ENCODE results near the gene RTP5.

Gene RTP5

DNA sequence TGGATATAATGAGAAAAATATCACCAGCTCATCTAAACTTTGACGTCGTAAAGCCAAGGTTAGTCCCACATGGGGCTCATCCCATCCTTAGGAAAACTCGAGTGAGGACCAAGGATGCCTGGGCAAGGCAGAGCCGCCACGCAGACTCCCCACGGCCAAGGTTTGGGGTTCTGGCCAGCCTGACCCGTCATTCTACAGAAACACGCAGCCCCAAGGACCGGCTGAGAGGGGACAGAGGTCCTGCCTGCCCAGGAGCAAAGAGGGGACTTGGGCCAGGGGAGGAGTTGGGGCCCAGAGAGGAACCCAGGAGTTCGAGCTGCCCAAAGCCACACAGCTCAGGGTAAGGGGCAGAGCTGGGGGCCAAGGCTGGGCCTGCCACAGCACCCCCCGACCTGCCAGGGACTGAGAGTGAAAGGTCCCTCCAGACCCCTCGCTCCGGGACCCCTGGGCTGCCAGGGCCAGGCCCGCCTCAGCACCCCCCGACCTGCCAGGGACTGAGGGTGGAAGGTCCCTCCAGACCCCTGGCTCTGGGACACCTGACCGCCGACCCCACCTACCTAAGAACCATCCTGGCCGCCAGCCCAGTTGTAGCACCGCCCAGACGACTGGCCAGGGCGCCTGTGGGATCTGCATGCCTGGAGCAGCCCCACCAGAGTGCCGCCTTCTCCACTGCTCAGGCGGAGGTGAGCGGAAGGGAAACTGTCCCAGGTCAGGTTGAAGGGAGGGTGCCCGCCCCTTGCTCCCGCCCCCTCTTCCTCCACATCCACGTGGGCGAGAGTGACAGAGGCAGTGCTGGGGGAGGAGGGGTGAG lies 11.1 kb upstream of the RTP5 start, which contains the start of gene PDCD1:
Gene PDCD1 (minus strand): TSS at position 689 of the 811 bp plus-strand sequence. CDS start 56 bp downstream, at position 633.
- peak; percentile 72 for DNase-seq

DNA sequence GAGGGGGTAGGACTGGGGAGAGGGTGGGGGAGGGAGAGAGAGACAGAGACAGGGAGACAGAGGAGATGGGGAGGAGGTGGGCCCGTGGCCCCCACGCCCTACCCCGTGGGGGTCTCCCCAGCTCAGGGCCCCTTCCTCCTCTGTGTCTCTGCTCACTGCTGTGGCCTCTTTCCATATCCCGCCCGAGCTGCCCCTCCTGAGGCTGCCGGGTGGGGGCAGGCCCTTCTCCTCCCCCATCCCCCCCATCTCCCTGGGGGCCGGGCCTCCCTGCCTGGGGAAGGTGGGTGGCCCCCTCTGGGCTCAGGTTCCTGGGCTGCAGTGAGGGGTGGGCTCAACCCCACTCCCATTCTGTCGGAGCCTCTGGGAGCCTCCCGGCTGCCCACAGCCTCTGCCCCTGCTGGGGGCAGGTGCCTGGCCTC lies 10.5 kb upstream of the RTP5 start:
- no peak for DNase-seq

DNA sequence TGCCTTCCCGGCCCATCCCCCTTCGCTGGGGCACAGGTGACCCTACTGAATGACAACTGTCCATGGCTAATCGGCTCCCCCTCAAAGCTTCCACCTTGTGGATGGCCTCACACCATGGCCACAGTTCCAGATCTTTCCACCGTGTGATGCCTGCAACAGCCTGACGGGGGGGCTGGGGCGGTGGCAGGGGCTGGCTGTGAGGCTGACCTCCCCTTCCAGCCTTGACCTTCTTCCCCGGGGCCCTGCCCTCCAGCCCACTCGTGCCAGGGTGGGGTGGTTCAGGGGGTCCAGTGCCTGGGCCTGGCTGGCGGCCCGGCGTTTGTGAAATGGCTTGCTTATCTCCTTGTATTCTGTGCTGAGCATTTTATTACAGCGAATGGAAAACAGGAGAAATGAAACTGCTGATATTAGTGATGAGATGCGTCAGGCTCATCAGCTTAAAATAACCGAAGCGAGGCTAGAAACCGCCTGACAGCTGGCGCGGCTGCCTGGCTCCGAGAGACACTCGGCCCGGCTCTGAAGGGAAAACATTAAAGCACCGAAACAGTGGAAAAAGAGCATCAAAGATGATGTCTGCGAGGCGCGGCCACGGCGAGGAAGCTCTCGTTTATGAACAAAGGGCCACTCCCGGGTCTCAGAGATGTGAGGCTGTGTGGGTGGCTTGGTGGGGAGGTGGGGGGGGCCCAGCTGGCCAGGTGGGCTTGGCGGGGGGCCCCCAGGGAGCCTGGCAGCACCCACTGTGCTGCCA lies 9.9 kb upstream of the RTP5 start:
- DNase-seq: peak; percentile 71

DNA sequence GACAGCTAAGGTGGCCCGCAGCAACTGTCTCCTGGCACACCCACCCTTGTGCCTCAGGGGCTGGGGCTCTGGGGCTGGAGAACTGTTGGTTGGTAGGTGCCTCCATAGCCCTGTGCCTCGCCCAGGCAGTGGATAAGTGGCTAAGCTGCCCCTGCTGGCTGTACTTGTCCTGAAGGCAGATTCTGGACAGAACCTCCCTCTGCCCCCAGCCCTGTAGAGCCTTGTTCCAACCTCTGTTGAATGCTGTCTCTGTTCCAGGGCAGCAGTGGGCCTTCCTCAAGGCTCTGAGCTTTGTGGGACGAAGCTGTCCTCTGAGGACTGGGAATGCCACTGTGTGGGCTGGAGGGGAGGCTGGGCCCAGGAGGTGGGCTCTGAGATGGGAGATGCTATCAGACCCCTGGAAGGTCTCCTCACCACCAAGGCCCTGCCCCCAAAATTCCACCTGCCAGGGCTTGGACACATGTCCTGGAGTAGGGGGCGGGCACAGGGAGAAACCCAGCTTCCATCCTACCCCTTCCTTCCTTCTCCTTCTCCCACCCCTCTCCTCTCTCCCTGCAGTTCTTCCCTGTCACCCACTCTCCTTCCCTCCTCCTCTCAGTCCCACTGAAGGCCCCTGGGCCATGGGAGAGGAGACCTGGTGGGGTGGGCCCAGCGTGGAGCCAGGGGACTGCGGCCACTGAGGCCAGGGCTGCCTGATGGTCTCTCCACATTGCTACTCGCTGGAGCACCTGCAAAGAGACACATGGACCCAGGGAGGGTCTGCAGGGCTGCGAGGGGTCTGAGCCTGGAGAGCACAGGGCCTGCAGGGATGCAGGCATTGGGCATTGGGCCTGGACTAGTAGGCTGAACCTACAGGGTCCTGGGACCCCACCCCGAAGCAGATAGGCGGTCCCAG lies 9.1 kb upstream of the RTP5 start:
- DNase-seq: no peak

DNA sequence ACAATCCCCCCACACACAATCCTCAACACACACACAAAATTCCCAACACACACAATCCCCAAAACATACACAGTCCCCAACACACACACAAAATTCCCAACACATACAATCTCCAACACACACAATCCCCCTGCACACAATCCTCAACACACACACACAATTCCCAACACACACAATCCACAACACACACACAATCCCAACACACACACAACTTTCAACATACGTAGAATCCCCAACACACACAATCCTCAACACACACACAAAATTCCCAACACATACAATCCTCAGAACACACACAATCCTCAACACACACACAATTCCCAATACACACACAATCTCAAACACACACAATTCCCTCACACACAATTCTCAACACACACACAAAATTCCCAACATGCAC lies 8.3 kb upstream of the RTP5 start:
- no peak for DNase-seq

DNA sequence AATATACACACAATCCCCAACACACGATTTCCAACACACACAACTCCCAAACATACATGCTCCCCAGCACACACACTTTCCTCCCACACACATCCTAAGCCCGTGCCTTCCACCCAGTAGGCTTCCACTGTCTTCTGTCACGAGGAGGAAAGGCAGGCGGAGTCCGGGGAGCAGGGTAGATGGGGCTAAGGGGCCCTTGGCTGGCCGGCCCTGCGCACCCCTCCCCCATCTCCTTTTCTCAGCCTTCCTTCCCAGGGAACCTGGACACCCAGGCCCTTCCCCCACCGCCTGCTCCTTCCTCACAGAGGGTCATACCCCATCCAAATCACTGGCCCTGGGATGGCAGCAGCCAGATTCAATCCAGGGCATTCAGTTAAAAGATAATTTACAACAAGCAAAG lies 7.4 kb upstream of the RTP5 start:
- no peak for DNase-seq

DNA sequence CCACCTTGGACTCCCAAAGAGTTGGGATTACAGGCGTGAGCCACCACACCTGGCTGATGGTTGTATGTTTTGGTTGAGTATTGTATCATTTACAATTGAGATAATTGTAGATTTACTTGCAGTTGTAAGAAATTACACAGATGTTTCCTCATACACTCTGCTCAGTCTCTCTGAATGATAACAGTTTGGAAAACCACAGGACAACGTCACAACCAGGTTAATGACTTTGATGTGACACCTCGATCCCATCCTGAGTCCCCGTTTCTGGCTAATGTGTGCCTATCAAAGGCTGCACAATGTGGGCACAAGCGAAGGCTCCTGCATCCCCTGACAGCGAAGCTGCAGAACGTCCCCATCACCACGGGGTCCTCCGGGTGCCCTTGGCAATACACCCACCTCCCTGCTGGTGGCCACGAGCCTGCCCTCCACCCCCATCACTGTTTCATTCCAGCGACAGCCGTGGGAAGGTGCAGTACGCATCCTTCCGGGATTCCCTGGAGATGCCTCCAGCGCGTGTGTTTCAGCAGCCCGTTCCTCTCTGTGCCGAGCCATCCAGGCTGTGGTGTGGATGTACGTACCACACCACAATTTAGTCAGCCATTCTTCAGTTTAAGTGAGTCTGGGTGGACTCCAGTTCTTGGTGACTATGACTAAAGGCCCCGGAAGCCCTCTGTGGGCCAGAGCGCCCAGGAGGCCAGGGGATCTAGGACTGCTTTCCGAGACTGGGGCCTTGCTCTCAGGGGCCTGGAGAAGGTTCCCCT lies 6.6 kb upstream of the RTP5 start:
- no peak for DNase-seq

DNA sequence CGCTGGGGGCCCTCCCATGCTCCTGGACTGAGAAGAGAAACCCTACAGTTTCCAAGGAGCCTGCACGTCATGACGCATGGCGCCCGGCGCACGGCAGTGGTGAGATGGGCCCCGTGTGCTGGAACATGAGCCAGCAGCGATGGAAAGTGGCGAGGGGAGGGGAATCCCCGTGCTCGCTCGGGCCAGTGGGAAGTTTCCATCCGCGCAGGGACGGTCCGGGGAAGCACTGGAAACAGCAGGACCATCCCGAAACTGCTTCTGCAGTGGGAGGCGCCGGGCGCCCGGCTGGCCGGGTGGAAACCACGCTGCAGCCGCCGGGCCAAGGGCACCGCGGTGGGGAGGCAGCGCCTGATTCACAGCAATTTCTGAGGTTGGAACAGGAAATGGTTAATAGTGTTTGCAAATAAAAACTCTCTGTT lies 6.0 kb upstream of the RTP5 start:
- peak; percentile 61 for DNase-seq

DNA sequence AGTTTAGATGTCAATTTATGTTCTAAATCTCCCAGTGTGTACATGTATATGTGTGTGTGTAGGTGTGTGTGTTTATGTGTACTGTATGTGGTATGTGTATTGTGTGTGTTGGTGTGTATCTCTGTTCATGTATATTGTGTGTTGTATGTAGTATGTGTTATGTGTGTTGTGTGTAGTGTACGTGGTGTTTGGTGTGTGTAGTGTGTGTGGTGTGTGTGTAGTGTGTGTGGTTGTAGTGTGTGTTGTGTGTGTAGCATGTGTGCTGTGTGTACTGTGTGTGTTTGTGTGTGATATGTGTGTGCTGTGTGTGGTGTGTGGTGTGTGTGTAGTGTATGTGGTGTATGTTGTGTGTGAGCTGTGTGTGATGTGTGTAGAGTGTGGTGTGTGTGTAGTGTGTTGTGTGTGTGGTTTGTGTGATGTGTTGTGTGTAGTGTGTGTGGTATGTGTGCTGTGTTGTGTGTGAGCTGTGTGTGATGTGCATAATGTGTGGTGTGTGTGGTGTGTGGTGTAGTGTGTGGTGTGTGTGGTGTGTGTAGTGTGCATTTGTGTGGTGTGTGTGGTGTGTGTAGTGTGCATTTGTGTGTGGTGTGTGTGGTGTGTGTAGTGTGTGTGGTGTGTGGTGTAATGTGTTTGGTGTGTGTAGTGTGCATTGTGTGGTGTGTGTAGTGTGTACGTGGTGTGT lies 5.2 kb upstream of the RTP5 start:
- DNase-seq: no peak

DNA sequence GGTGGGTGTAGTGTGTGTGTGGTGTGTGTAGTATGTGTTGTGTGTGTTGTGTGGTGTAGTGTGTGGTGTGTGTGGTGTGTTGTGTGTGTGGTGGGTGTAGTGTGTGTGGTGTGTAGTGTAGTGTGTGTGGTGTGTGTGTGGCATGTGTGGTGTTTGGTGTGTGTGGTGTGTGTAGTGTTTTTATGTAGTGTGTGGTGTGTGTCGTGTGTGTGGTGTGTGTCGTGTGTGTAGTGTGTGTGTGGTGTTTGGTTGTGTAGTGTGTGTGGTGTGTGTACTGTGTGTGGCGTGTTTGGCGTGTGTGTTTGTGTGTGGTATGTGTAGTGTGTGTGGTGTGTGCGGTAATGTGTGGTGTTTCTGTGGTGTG lies 4.7 kb upstream of the RTP5 start:
- DNase-seq: no peak

DNA sequence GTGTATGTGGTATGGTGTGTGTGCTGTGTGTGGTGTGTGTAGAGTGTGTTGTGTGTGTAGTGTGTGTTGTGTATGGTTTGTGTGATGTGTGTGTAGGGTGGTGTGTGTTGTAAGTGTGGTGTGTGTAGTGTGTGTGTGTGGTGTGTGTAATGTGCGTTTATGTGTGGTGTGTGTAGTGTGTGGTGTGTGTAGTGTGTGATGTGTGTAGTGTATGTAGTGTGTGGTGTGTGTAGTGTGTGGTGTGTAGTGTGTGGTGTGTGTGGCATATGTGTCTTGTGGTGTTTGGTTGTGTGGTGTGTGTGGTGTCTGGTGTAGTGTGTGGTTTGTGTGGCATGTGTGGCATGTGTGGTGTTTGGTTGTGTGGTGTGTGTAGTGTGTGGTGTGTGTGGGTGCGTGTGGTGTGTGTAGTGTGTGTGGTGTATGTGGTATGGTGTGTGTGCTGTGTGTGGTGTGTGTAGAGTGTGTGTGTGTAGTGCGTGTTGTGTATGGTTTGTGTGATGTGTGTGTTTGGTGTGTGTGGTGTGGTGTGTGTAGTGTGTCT lies 4.0 kb upstream of the RTP5 start:
- DNase-seq: no peak

DNA sequence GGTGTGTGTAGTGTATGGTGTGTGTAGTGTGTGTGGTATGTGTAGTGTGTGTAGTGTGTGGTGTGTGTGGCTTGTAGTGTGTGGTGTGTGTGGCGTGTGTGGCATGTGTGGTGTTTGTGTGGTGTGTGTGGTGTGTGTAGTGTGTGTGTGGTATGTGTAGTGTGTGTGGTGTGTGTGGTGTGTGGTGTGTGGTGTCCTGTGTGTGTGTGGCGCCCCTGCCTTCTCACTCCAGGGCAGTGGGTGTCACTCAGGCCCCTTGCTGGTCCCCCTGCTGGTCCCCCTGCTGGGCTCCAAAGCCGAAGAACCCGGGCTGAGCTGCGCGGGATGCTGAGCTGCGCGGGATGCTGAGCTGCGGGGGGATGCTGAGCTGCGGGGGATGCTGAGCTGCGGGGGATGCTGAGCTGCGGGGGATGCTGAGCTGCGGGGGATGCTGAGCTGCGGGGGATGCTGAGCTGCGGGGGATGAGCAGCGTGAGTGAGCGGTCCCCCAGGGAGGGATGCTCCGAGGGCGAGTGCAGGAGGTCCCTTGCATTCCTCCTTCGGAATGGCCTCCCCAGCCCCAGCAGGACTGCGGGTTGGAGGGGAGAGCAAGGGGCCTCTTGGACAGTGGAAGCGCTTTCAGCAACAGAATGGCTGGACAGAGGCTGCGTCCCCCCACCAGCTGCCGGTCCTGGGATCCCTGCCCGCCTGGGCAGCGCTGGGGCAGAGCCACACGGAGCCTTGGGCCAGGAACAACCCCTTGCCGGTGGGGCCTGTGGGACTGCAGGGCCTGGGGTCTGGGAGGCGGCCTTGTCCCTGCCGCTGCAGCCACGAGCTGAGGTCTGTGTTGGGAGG lies 3.4 kb upstream of the RTP5 start:
- DNase-seq: no peak

DNA sequence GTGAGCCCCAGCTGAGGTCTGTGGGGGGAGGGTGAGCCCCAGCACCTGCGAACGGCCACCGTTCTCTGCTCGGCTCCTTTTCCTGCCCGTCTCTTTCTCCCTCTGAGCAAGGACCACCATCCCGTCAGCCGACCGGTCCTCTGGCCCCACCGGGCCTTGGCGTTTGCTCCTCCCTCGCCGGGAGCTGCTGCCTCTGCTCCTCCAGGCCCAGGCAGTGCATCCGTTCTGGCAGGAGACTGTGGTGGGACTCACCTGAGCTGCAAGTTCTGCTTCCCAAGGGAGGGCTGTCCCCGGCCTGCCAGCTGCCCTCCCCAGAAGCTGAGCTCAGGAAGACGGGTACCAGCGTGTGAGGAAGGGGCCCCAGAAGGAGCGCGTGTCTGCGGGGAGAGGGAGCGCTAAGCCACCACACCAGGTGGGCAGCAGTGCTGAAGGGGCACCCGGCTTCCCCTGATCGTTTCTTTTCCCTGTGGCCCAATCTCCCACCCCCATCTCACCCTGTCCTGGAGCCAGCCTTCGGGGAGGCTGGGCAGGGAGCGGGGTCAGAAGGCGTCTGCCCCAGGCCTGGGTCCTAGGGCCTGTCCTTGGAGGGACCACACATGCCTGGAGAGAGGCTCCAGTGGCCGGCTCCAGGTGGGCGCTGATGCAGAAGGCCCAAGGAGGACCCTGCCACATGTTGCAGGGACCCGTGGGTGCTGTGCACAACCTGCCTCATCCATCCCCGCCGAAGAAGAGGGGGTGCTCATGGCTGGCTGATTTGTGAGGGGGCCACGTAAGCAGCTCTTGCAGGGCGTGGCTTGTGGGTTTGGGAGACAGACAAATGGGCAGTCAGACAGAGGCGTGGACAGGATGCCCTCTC lies 2.5 kb upstream of the RTP5 start:
- DNase-seq: no peak

DNA sequence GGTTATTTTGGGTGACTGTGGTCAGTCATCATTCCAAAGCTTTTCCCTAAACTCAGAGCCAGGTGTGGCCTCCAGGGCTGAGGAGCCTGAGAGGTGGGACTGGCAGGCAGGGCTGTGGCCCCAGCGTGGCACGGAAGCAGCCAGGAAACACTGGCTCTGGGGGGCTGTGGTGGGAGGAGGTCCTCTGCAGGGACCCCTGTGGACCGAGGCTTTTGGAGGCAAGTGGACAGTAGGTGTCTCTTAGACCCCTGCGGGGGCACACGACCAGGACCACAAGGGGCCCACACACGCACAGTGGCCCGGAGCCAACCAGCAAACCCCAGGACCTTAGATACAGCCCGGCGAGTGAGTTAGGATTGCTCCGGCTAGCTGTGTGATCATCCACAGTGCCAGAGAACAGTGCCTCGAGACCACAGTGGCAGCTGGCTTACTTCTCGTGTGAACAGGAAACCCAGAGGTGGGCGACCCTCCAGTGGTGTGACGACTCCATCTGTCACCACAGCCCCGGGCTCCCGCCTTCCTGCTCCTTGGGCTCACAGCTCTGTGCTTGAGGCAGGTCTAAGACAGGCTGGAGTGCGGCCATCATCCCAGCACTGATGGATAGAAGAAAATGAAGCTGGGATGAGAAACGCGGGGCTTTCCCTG lies 1.6 kb upstream of the RTP5 start:
- no peak for DNase-seq

DNA sequence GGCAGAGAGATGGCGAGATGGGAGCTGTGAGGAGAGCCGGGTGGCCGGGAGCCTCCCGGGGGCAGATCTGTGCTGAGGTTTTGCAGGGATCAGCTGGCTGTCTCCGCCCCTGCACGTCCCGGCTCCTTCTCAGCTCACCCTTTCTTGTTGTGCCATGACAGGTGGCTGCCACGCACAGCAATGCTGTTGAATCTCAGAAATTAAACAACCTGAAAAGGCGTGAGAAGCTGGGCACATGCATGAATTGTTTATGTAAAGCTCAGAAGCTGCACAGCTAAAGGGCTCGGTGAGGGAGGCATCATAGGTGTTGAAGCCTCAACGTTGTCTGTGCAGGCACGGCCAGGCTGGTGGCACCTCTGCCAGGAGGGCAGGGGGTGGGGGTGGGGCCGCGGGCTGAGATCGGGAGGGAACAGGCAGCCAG lies 858 bp upstream of the RTP5 start:
- no peak for DNase-seq

DNA sequence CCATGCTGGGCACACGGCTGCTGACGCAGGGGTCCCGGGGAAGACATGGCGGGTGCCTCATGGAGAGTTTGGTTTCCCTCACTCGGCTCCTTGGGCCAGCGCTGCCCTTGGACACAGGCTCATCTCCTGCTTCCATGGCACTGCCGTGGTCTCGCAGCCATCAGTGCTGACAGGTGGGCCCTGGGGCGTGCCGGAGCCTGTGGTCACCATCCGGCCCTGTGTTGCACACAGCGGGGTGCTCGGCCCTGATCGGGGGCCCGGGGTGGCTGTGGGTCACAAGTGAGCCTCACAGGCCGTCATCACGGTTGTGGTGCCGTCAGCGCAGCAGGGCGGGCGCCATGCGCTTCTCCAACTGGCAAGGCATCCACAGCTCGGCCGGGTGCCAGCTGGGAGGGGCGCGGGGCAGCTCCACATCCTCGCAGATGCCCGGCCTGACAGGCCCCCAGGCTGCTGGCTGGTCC lies 582 bp downstream of the RTP5 start:
- DNase-seq: no peak

DNA sequence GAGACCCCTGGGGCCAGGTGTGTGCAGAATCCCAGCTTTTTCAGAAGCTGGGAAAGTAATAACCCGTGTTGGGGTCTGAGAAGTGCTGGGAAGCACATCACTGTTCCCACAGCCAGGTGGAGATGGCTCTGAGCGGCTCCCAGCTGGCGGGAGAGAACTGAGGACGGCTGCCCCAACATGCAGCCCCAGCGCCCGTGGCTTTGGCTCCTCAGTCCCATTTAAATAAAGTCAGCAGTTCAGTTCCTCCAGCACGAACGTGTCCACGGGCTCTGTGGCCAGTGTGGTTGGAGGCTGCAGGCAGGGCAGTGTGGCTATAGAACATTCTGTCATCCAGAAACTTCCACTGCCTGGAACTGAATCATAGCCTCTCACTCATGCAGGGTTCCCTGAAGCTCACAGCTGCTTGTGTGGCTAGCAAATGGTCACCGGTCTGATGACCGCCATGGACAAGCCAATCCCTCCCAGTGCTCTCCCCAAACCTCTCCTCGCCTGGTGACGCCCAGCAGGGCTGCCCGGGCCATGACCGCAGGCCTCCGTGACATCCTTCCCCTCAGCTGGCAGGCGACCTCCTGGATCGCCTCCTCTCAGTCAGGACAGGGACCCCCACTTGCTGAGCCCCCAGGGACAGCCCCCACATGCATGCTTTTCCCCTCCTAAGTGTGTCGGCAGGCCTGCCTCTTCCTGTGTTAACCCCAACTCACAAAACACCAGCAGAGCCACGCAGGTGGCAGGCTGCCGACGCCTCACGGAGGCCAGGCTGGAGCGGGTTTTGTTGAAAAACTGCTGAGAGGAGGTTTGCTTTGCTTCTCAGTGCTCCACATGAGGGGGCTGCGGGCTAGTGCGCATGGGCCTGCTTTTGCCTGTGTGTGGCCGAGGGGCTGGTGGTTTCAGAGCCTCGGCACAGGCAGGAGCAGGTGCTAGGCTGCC lies 1.3 kb downstream of the RTP5 start:
- no peak for DNase-seq

Data from stimulated activated CD4-positive, alpha-beta T cell treated with anti-CD3 and anti-CD28 coated beads, Interleukin-12 subunit alpha, Interleukin-12 subunit beta, amount 100 ng/mL, for 4 hours (primary cell).